ENCODE data around the gene TMEM191C.
"Not testable (repeated sequence)": the region's sequence is repeated elsewhere in the genome, so short reads cannot be mapped to it uniquely, and the experiment has no call there.

The TMEM191C gene

DNA sequence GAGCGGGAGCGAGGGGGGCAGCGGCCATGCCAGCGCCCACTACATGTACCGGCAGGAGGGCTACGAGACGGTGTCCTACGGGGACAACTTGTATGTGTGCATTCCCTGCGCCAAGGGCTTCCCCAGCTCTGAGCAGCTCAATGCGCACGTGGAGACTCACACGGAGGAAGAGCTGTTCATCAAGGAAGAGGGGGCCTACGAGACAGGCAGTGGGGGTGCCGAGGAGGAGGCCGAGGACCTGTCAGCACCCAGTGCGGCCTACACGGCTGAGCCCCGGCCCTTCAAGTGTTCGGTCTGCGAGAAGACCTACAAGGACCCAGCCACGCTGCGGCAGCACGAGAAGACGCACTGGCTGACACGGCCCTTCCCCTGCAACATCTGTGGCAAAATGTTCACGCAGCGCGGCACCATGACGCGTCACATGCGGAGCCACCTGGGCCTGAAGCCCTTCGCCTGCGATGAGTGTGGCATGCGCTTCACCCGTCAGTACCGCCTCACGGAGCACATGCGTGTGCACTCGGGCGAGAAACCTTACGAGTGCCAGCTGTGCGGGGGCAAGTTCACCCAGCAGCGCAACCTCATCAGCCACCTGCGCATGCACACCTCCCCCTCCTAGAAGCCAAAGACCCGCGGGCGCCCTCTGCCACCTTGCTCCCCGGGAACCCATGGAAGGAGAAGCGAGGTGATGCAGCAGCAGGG is 20.9 kb upstream of the TMEM191C start:
- DNase-seq, result peak; percentile 59

DNA sequence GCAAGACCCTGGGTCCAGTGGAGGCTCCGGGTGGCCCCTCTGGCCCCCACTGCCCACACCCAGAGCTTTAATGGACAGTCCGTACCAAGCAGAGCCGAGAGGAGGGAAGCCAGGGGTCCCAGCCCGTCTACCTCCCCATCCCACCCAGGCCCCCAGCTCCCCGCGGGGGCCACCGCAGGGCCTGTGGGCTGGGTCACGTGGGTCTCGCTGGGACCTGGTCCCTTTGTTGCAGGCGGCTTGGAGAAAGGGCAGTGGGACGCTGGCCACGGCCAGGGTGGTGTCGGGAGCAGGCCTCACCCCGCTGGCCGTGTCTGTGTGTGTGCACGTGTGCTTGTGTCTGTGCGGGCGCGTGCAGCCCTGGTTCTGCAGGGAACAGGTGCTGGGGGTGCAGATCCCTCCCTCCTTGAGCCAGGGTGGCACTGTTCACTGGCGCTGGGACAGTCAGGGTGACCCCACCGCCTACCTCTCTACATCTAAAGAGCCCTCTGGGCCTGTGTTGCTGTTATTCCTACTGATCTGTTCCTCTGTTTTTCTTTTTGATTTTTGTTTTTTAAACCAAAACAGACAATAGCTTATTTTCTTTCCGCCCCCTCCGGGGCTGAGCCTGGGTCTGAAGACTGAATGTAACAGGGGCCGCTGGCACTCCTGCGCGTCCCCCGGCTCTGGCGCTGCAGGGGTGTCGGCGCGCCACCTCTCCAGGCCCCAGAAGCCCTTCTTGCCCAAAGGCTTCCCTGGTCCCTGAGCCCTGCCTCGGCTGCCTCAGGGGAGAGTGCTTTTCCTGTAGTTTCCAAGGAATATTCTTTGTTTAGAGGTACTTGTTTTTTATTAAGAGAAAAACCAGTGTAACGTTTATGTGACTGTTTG is 20.1 kb upstream of the TMEM191C start:
- DNase-seq, result peak; percentile 41

DNA sequence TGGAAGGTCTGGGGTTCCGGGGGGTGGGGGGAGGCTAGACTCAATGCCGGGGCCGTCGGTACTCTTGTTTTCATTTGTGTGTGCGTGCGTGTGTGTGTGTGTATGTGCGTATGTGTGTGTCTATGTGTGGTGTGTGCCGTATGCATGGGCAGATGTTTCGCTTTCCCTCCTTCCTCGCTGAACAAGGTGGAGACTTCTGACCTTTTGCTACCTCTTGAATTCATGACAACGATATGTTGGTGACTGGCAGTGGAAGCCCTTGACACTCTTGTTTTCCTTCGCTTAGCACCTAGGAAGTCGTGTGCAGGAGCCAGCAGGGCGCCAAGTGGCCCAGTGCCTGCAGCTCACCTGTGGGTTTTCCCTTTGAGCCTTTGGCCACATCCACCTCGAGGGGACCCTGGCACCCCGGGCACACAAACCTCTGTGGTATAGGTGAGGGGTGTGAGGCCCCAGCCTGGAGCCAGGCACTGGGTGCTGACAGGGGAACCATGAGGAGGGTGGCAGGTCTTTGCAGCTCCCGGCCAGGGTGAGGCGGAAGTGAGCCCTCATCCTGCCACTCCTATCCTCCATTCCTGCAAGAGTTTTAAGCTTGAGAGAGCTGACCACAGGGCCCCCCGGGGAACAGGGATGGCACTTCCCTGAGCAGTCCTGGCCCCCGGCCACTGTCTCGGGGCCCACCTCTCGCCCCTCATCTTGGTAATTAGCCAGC is 19.3 kb upstream of the TMEM191C start:
- DNase-seq, result peak; percentile 62

DNA sequence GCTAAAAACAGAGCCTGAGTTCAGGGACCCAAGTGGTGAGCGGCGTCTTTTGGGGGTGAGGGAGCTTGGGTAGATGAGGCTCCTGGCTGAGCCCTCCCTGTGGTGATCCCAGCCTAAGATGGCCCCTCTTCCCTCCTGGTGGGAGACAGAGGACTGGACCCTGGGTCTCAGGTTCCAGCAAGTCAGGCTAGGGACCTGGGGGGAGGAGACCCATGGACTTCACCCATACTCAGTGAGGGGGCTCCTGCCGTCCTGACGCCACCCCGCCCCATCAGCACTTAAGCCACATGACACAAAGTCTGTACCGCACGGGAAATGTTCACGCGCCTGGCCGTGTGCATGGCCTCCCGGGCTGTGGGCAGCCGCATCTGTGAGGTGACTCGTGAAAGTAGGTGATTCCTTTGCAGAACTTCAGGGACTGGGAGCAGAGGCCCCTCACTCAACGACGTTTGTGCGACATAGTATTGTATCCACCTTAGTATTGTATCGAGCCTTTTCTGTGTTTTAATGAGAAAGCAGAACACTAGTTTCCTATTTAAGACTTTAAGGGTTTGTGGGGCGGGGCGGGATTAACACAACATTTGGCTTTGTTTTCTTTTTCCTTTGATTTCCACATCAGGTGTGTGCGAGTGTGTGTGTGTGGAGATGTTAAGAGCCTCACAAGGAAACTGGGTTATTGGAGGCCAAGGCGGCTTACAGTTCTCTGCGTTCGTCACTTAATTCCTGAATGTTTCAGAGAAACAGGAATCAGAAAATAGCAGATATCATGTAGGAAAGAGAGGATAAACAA is 18.4 kb upstream of the TMEM191C start:
- peak; percentile 33 for DNase-seq

DNA sequence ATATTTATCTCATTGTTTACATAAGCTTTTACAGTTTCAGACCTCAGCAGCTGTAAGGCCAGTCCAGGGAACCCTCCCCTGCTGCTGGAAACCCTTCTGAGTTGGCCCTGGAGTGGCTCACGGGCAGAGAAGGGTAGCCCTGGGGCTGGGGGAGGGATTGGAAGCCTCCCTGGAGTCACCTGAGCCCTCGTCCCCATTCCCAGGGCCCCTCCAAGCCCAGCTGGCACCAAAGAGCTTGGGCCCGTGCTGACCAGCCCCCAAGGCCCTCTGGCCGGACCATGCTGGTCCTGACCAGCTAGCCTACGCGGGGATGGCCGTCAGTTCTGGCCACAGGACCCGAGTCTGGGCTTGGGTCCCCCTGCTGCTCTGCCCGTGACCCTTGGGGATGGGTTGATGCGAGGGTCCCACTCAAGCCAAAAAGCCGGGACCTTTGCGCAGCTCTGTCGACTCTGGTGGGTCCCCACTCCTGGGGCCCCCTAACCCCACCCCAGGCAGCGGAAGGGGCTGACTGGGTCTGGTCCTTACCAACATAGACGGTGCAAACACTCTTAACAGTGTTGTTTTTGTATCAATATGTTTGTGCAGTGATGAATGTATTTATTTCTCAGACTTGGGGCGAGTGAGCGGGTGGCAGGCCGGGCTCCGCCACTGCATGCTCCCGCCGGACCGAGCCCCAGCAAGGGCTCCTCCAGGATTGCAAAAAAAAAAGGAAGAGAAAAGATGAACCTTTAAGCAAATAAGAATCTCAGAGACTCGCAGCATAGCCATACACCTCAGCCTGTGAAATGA is 17.5 kb upstream of the TMEM191C start:
- peak; percentile 51 for DNase-seq

DNA sequence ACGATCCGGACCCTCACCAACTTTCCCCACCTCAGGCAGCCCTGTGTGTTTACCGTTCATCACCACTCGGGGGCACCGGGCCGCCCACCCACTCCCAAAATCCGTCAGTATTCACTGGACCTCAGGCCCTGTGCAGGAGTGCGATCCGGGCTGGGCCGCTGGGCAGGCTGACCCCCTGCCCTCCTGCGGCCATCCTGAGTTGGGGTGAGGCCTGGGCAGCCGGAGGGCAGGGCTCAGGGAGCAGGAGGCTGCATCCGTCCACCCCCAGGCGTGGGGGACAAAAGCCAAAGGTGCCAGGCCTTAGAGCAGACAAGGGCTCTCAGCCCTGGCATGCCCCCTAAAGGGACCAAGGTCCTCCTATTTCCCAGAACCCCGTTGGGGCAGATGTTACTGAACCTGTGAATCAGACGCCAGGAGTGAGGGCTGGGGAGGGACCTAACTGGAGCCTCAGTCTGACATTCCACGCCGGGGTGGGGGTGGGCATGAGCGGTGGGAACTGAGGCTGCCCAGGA is 16.8 kb upstream of the TMEM191C start:
- DNase-seq, result peak; percentile 44

DNA sequence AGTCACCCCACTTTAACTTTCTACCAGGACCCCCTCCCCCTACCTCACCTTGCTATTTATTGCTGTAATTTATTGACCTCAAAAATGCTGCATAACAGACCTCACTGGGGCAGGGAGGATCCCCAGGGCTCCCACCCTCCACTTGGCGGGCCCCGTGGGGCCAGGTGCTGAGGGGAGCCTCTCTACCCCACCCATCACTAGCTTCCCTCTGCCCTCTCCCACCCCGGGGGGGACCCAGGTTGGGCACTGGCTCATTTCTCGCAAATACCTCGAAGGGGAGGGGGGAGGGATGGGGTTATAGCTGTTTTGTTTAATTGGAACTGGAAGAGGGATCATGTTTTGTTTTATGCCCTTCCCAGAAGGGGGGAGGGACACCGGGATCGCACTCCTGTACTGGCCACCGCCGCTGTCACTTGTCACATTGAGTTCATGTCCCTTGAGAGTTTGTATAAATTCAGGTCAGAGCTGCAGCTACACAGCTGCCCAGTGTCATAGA is 16.3 kb upstream of the TMEM191C start:
- DNase-seq, result peak; percentile 44

DNA sequence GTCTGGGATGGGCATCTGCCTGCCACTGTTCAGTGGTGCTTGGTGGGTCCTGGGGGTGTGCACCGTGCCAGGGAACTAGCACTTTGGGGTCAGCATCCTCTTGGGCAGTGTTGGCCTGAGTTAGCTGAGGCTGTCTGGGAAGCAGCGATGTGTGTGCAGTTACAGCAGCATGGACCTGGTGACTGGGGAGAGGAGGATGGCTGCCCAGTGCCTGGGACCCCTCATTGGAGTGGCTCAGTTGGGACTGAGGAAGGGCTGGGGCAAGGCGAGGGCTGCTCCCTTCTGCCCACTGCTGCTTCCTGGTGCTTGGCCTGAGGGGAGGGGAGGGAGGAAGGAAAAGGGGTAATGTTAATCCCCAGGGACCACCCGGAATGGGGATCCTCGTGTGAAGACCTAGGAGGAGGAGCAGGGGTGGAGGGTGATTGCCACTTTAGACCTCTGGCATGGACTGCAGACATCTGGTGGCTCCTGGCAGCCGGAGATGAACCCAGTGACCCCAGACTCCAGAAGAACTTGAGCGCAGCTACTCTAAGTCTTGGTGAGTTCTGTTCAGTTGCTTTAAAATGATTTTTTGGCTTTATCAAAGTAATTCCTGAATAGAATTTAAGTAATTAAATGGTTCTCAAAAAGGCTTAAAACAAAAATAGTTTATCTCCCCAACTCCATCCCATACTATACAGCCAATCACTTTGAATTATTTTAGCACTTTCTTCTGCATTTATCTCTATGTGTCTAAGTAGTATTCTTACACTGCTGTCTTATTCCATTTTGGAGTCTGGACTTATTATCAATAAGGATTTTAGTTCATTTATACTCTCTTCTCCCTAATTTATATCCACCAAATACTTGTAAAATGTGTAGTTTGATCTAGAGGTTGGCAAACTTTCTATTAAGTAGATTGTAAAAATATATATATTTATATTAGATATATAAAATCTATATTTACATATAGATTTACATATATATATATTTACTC is 15.4 kb upstream of the TMEM191C start:
- peak; percentile 60 for DNase-seq

DNA sequence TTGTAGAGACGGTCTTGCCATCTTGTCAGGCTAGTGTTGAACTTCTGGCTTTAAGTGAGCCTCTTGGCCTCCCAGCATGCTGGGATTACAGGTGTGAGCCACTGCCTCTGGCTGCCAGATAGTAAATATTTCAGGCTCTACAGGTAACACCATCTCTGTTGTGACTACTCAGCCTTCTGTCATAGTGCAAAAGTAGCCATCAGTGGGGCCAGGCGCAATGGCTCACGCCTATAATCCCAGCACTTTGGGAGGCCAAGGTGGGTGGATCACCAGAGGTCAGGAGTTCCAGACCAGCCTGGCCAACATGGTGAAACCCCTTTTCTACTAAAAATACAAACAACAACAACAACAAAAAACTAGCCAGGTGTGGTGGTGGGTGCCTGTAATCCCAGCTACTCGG is 14.5 kb upstream of the TMEM191C start:
- not testable (repeated sequence) for DNase-seq

DNA sequence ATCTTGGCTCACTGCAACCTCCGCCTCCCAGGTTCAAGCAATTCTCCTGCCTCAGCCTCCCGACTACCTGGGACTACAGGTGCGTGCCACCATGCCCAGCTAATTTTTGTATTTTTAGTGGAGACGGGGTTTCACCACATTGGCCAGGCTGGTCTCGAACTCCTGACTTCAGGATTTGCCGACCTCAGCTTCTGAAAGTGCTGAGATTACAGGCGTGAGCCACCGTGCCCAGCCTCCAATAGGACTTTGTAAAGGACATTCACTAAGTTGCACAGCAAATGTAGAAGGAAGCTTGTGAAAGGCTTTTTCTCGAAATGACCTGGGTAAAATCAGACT is 12.2 kb upstream of the TMEM191C start:
- DNase-seq, result peak; percentile 6

DNA sequence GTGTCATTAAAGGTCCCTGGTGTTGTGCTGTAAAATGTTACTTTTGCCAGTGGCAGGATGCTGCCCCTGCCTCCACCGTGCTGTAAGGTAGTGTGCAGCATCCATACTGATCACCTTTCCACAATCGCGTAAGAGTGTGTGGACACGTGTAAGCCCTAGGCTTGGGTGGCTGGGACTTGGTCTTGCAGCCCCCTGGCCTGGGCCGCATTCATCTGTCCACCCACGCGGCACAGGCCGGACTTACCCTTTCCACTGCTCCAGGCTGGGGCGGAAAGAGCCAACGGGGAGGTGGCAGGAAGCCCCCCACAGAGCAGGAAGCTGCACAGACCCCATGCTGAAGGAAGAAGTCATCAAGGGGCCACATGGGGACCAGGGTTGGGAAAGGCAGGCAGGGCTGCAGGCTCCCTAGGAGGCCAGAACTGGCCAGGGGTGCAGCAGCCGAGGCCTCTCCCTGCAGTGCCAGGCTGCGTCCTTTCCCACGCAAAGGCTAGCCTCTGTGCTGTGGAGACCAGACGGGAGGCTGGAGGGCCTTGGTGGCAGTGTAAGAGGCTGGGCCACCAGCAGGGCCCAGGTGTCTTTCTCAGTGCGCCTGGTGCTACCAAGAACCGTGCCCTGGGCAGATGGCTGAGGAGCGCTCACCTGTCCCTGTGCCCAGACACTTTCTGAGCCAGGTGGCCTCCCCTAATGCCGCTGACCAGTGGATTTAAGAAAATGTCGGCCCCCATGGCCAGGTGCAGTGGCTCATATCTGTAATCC is 11.7 kb upstream of the TMEM191C start:
- DNase-seq, result peak; percentile 45

DNA sequence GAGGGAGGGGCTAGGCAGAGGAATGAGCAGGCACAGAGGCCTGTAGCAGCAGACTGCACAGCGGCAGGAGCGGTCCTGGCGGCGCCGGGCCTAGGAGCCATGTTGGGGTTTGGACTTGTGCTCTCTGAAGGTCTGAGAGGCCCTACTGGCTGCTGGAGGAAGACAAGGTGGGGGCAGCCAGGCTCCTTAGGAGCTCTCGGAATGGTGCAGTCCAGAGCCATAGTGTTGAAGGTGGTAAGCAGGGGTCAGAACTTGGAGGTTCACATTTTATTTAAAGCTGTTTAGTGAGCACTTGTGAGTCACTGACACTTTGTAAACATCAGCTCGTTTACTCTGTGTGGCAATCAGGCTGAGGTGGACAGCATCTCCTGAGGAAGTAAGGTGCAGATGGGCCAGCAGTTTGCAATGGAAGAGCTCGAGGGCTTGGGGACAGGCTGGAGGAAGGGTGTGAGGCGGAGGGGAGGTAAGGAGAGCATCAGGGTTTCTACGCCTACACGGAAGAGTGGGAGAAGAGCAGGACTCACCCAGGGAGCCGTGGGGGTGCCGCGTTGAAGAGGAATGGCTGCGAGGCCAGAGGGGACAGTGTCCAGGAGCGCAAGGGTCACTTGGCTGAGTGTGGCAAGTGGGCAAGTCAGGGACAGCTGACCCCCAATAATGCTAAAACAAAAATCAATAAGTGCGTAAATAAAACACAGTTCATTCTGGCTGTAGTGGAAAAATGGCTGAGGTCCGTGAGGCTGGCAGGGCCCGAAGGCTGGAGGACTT is 10.0 kb upstream of the TMEM191C start:
- DNase-seq, result peak; percentile 47

DNA sequence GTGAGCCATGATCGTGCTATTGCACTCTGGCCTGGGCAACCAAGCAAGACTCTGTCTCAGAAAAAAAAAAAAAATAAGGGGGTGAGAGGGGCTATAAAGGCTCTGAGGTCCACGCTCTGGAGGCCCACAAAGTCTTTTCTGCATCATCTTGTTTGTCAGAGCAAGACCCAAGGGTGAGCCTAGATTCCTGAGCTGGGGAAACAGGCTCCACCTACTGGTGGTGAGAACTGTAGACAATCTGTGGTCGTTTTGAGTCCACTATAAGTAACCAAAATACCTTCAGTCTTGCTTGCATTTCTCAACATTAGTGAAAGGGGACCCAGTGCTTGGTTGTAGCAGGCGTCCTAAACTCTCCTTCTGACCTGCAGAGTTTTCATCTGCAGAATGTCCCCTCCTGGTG is 4.5 kb upstream of the TMEM191C start:
- DNase-seq, result not testable (repeated sequence)

DNA sequence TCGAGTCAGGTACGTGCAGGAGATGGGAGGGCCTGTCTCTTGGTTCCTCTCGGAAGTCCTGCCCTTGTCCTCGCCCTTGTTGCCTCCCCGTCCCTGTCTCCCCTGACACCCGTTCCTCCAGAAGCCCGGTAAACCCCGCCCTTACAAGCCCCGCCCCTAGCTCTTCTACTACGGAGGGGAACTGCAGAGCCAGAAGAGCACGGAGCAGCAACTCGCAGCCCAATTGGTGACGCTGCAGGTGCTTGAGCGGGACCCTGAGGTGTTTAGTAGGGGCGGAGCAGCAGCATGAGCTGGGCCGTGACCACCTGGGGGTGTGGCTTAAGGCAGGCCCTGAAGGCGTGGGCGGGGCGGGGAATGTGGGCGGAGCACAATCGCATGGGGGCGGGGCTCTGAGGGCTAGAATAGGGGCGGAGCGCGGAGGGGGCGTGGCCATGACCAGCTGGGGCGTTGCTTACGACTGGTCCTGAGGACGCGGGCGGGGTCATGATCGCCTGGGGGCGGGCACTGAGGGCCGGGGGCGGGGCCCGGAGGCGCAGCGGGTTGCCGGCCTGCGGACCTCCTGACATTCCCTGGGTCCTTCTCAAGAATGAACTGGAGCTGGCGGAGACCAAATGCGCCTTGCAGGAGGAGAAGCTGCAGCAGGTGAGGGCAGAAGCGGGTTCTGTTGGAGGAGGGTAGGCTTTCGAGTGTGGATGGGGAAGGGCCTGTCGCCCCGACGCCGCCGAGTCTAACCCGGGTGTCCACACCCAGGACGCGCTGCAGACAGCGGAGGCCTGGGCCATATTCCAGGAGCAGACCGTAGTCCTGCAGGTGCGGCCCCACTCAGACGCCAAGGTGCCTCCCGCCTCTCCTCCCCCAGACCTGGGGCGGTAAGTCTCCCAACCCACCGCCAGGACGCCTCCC is 1.3 kb downstream of the TMEM191C start:
- peak; percentile 96 for DNase-seq

DNA sequence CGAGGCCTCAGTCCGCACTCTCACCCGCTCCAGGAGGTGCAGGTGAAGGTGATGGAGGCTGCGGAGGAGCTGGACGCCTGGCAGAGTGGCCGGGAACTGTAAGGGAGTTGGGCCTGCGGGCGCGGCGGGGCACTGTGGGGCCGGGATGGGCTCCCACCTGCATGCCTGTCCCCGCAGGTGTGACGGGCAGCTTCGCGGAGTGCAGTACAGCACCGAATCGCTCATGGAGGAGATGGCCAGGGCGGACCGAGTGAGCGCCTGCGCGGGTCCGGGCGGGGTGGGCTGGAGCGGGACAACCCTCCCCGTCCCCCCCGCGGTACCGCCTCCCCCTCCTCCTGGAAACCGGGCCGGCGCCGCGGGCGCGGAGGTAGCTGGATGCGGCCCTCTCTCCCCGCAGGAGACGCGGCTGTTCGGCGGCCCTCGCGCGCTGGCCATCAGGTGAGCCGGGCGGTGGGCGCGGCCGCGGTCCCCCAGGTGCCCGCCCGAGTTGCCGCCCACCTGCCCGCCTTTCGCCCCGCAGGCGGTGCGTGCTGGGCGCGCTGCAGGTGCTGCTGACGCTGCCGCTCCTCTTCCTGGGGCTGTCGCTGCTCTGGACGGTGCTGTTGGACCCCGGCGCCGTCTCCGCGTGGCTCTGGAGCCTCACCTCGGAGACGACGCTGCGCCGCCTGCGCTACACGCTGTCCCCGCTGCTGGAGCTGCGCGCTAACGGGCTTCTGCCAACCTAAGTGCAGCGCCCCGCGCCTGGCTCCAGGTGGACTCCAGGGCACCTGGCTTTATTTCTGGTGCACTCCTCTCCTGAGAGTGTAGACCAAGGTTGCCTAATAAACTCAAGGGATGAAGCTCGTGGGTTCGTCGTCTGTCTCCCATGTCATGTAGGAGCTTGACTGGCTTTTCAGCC is 2.2 kb downstream of the TMEM191C start:
- DNase-seq, result peak; percentile 68

DNA sequence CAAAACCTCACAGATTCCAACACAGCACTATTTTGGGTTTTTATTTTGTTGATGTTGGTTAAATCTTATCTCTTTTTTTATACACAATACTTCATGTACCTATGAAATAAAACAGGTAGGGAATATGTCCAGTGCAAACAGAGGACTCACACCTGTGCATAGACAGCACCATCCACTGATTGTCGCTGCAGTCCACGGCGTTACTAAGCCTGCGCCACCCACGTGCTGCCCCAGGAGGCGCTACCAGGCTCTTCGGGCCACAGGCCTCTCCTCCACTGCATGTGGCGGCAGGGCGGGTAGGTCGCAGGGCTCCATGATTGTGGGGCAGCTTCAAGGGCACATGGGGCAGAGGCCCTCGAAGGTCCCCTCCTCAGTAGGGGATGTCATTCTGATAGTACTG is 5.8 kb downstream of the TMEM191C start:
- DNase-seq, result not testable (repeated sequence)

DNA sequence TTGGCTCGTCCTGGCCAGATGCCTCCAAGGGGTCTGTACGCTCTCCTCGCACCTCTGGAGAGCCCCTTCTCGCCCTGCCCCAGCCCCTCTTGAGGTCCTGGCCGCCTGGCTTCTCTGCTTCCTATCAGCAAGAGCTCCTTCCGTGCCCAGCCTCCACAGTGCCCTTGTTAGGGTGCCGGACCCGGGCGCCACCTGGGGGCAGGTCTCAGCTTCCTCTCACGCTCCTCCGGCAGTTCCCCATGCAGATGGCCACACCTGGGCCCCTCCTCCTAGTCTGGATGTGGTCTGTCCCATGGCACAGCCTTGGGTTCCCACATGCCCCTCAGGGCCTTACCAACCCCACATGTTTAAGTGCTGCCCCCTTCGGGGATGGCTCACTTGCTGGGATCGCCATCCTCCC is 6.5 kb downstream of the TMEM191C start:
- DNase-seq, result not testable (repeated sequence)

Data from activated effector memory CD4-positive, alpha-beta T cell treated with anti-CD3 and anti-CD28 coated beads, Interleukin-2, amount 50 U/mL, for 16 hours (primary cell).